Epithelial cell of proximal tubule (primary cell): Measurements from ENCODE around the gene CXCR6. TPM values are rescaled to one million over a fixed set of nuclear protein-coding genes. Genes with fewer than 3 reads are reported as not detected.
"Not testable (repeated sequence)": the region's sequence is repeated elsewhere in the genome, so short reads cannot be mapped to it uniquely, and the experiment has no call there.

Experiments
- DNase-seq: peaks from one replicate; pipeline ENCODE4 v3.0.0-alpha.2; 2011; ENCODE audit warnings: low read depth
- H3K4me3 ChIP-seq: 2 replicates; pipeline ENCODE4 v1.5.1; 2011; ENCODE audit warnings: low read depth, mild to moderate bottlenecking, low read length
- CTCF ChIP-seq: conservative IDR thresholded peaks from 2 replicates; pipeline ENCODE4 v1.5.1; 2012; ENCODE audit warnings: low read depth, mild to moderate bottlenecking, low read length
- total RNA-seq: library from RNA; depleted of rRNA; stranded (reverse); fragments of >200 nt; gene quantifications from 2 replicates; pipeline ENCODE4 v1.2.3, GENCODE V29; 2015

The CXCR6 gene
- total RNA-seq, 1 donor from 2014 or later: not detected

DNA sequence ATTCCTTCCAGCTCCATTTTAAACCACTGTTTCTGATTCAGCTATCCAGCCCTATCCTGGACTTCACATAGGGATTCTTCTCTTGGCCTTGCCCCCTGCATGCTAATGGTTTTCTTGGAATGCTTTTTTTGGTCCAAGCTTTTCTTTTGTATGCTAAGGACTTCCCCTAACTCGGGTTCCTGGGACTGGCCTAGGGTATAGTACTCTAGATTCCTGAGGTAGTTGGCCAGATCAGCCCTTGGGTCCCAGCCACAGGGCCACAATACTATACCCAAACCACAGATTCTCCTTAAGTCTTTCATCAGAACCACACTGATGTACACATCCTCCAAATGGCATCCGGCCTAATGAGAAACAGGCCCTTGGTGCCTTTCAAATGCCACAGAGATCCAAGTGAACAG is 49.6 kb downstream of the CXCR6 start:
- no peak for TF ChIP-seq CTCF
- no peak overlapping the region for H3K4me3 ChIP-seq
- DNase-seq: no peak

- no peak for TF ChIP-seq CTCF
- H3K4me3 ChIP-seq: no peak overlapping the region
- DNase-seq: no peak
These were observed 50.3 kb downstream of the CXCR6 start for GRCh38 chr3:45993421-45994027.

GRCh38 chr3:45994419-45995235 is 51.4 kb downstream of the CXCR6 start:
- DNase-seq: no peak
- no peak for TF ChIP-seq CTCF
- H3K4me3 ChIP-seq: peak overlapping the region; percentile 89

- no peak for DNase-seq
- TF ChIP-seq CTCF: no peak
- H3K4me3 ChIP-seq: peak within 1 kb of the TSS; percentile 89
These were observed 52.2 kb downstream of the CXCR6 start, which contains the start of gene FYCO1 for GRCh38 chr3:45995236-45996192. Gene FYCO1, minus strand, starts transcription at chr3:45995824. Its CDS starts 10,914 bp downstream, at chr3:45984910.

DNA sequence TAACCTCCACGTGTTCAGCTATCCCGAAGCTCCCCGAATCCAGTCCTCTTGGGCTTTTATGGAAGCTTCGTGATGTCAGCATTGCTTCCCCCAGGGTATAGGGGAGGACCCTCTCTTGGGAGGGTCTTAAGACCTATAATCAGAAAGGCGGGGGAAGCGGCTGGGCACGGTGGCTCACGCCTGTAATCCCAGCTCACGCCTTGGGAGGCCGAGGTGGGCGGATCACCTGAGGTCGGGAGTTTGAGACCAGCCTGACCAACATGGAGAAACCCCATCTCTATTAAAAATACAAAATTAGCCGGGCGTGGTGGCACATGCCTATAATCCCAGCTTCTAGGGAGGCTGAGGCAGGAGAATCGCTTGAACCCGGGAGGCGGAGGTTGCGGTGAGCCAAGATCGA is 54.2 kb downstream of the CXCR6 start:
- H3K4me3 ChIP-seq, DNase-seq: not testable (repeated sequence)

- no peak overlapping the region for H3K4me3 ChIP-seq
- no peak for TF ChIP-seq CTCF
- DNase-seq: no peak
These were observed 54.7 kb downstream of the CXCR6 start for GRCh38 chr3:45997942-45998341.

Other genes with a start within 250 kb of the CXCR6 start
- 0.51 and 2.8 TPM in 2 replicates for gene SLC6A20, start 146.9 kb upstream of the CXCR6 start, total RNA-seq
- gene LZTFL1, start 101.3 kb upstream of the CXCR6 start, total RNA-seq: 8.2 and 8.6 TPM in 2 replicates
- 0.17 TPM in 1 of 2 replicates, not detected in the other for gene CCR9, start 56.9 kb upstream of the CXCR6 start, total RNA-seq
- 10.3 and 10.9 TPM in 2 replicates for gene FYCO1, start 52.4 kb downstream of the CXCR6 start, total RNA-seq
- not detected in 2 replicates for gene XCR1, start 84.0 kb downstream of the CXCR6 start, total RNA-seq